SK-N-SH treated with all-trans-retinoic acid at 6 μM for 48 hours (cell line): ENCODE results near the gene DDX10.

Experiments used
- ATAC-seq: fragments of 200-7000 bp; cut with Tn5 transposase; 3 replicates; pipeline ENCODE4 v1.9.1; 2020; ENCODE audit warnings: mild to moderate bottlenecking, moderate library complexity
- ARNTL ChIP-seq: fragments of 450-650 bp; formaldehyde crosslinking; IDR thresholded peaks from 2 replicates; pipeline ENCODE4 v1.5.0; 2020; ENCODE audit warnings: low read depth, mild to moderate bottlenecking, moderate library complexity, borderline replicate concordance
- BACH2 ChIP-seq: fragments of 250-450 bp; sonication (Bioruptor Pico); IDR thresholded peaks from 2 replicates; pipeline ENCODE4 v1.9.0; 2021; ENCODE audit warnings: mild to moderate bottlenecking, borderline replicate concordance
- CSDC2 ChIP-seq: fragments of 250-450 bp; sonication (Bioruptor Pico); IDR thresholded peaks from 2 replicates; pipeline ENCODE4 v1.5.0; 2020; ENCODE audit warnings: mild to moderate bottlenecking, moderate library complexity
- ESRRG ChIP-seq: fragments of 250-450 bp; sonication (Bioruptor Pico); IDR thresholded peaks from 2 replicates; pipeline ENCODE4 v1.6.1; 2021; ENCODE audit warnings: mild to moderate bottlenecking
- GLIS3 ChIP-seq: fragments of 250-450 bp; sonication (Bioruptor Pico); IDR thresholded peaks from 2 replicates; pipeline ENCODE4 v1.5.0; 2020; ENCODE audit warnings: mild to moderate bottlenecking, moderate library complexity
- ISL1 ChIP-seq: fragments of 250-450 bp; sonication (Bioruptor Pico); IDR thresholded peaks from 2 replicates; pipeline ENCODE4 v2.1.2; 2022; ENCODE audit warnings: mild to moderate bottlenecking, moderate library complexity
- OSR1 ChIP-seq: fragments of 250-450 bp; sonication (Bioruptor Pico); IDR thresholded peaks from 2 replicates; pipeline ENCODE4 v1.8.0; 2022; ENCODE audit warnings: moderate library complexity, mild to moderate bottlenecking, inconsistent platforms
- PPARA ChIP-seq: fragments of 250-450 bp; sonication (Bioruptor Pico); IDR thresholded peaks from 2 replicates; pipeline ENCODE4 v1.5.0; 2020; ENCODE audit warnings: mild to moderate bottlenecking, borderline replicate concordance
- RARB ChIP-seq: fragments of 250-450 bp; sonication (Bioruptor Pico); IDR thresholded peaks from 2 replicates; pipeline ENCODE4 v1.8.0; 2021; ENCODE audit warnings: mild to moderate bottlenecking, moderate library complexity
- SNAI2 ChIP-seq: fragments of 250-450 bp; sonication (Bioruptor Pico); IDR thresholded peaks from 2 replicates; pipeline ENCODE4 v1.5.0; 2020; ENCODE audit warnings: mild to moderate bottlenecking, moderate library complexity
- TCF4 ChIP-seq: fragments of 250-450 bp; sonication (Bioruptor Pico); IDR thresholded peaks from 2 replicates; pipeline ENCODE4 v1.8.0; 2021; ENCODE audit warnings: mild to moderate bottlenecking, moderate library complexity, borderline replicate concordance
- TOX ChIP-seq: fragments of 250-450 bp; sonication (Bioruptor Pico); IDR thresholded peaks from 2 replicates; pipeline ENCODE4 v1.8.0; 2021; ENCODE audit warnings: mild to moderate bottlenecking, moderate library complexity, borderline replicate concordance
- ZC3H10 ChIP-seq: fragments of 250-450 bp; sonication (Bioruptor Pico); IDR thresholded peaks from 2 replicates; pipeline ENCODE4 v1.5.1; 2021; ENCODE audit warnings: mild to moderate bottlenecking, moderate library complexity
- ZFP3 ChIP-seq: fragments of 250-450 bp; sonication (Bioruptor Pico); IDR thresholded peaks from 2 replicates; pipeline ENCODE4 v1.5.0; 2020; ENCODE audit warnings: mild to moderate bottlenecking, moderate library complexity
- ZFP30 ChIP-seq: fragments of 450-650 bp; formaldehyde crosslinking; IDR thresholded peaks from 2 replicates; pipeline ENCODE4 v1.5.0; 2022; ENCODE audit warnings: mild to moderate bottlenecking, moderate library complexity
- ZNF565 ChIP-seq: fragments of 450-650 bp; formaldehyde crosslinking; conservative IDR thresholded peaks from 2 replicates; pipeline ENCODE4 v1.5.0; 2020; ENCODE audit warnings: low read depth, mild to moderate bottlenecking, moderate library complexity
- ZNF70 ChIP-seq: fragments of 450-650 bp; formaldehyde crosslinking; IDR thresholded peaks from 2 replicates; pipeline ENCODE4 v1.5.0; 2020; ENCODE audit warnings: mild to moderate bottlenecking, moderate library complexity
- ZNF8 ChIP-seq: fragments of 450-650 bp; formaldehyde crosslinking; IDR thresholded peaks from 2 replicates; pipeline ENCODE4 v1.5.0; 2020; ENCODE audit warnings: mild to moderate bottlenecking, moderate library complexity
- TF ChIP-seq, protein P1 (sequence below): fragments of 250-450 bp; sonication (Bioruptor Pico); IDR thresholded peaks from 2 replicates; pipeline ENCODE4 v1.5.1; 2020; ENCODE audit warnings: low read depth, mild to moderate bottlenecking, moderate library complexity
- TF ChIP-seq, protein P2 (sequence below): fragments of 250-450 bp; sonication (Bioruptor Pico); IDR thresholded peaks from 2 replicates; pipeline ENCODE4 v1.8.0; 2020; ENCODE audit warnings: mild to moderate bottlenecking, moderate library complexity, borderline replicate concordance
- TF ChIP-seq, protein P3 (sequence below): fragments of 250-450 bp; sonication (Bioruptor Pico); IDR thresholded peaks from 2 replicates; pipeline ENCODE4 v1.5.0; 2020; ENCODE audit warnings: mild to moderate bottlenecking, moderate library complexity
- TF ChIP-seq, protein P4 (sequence below): fragments of 250-450 bp; sonication (Bioruptor Pico); IDR thresholded peaks from 2 replicates; pipeline ENCODE4 v1.5.1; 2021; ENCODE audit warnings: mild to moderate bottlenecking, moderate library complexity

Gene DDX10

DNA sequence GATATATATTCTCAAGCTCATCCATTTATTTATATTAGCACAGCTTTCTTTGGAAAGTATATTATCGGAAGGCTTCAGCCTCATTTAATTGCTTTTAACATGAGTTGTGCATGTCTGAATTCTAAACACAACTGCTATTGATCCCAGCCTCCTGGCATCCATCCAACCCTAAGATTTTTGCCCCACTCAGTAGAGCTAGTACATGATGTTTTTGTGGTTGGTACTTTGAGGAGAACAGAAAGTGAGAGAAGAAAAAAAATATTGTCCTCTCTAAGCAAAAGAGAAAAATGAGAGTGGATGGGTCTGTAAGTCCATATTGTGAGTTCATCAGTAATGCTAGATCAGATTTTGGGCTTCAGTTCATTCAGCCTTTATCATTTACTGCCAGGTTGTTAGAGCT, 198.7 kb downstream of the DDX10 start (continued):
- TF ChIP-seq, protein P1, sequence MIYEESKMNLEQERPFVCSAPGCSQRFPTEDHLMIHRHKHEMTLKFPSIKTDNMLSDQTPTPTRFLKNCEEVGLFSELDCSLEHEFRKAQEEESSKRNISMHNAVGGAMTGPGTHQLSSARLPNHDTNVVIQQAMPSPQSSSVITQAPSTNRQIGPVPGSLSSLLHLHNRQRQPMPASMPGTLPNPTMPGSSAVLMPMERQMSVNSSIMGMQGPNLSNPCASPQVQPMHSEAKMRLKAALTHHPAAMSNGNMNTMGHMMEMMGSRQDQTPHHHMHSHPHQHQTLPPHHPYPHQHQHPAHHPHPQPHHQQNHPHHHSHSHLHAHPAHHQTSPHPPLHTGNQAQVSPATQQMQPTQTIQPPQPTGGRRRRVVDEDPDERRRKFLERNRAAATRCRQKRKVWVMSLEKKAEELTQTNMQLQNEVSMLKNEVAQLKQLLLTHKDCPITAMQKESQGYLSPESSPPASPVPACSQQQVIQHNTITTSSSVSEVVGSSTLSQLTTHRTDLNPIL (CRISPR knock-in tag) = no peak

DNA sequence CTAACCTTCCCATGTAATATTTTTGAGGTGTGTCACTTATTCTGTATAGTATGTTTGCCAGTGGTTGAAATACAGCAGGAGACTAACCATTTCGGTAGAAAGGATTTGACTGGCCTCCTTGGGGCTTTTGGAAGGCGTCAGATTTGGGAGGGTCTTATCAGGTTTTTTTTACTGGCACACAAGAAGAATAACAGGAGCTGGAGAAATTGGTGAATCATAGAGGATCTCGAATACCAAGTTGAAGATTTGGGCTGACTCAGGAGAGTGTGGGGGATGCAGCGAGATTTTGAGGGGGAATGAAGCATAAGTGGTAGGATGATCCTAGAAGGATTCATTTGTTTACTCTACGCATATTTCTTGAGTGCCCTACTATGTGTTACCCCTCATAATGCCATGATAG, 200.5 kb downstream of the DDX10 start:
- no peak for ATAC-seq
- no peak for TF ChIP-seq SNAI2
- TF ChIP-seq GLIS3 (CRISPR knock-in tag) = no peak
- TF ChIP-seq CSDC2 (CRISPR knock-in tag) = no peak
- TF ChIP-seq ZC3H10 (CRISPR knock-in tag) = no peak
- TF ChIP-seq, protein P2, sequence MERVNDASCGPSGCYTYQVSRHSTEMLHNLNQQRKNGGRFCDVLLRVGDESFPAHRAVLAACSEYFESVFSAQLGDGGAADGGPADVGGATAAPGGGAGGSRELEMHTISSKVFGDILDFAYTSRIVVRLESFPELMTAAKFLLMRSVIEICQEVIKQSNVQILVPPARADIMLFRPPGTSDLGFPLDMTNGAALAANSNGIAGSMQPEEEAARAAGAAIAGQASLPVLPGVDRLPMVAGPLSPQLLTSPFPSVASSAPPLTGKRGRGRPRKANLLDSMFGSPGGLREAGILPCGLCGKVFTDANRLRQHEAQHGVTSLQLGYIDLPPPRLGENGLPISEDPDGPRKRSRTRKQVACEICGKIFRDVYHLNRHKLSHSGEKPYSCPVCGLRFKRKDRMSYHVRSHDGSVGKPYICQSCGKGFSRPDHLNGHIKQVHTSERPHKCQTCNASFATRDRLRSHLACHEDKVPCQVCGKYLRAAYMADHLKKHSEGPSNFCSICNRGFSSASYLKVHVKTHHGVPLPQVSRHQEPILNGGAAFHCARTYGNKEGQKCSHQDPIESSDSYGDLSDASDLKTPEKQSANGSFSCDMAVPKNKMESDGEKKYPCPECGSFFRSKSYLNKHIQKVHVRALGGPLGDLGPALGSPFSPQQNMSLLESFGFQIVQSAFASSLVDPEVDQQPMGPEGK (CRISPR knock-in tag) = no peak
- no peak for TF ChIP-seq OSR1 (CRISPR knock-in tag)
- TF ChIP-seq TCF4 (CRISPR knock-in tag) = no peak
- TF ChIP-seq BACH2 (CRISPR knock-in tag) = no peak
- TF ChIP-seq ZNF8 (CRISPR knock-in tag) = no peak
- TF ChIP-seq, protein P3, sequence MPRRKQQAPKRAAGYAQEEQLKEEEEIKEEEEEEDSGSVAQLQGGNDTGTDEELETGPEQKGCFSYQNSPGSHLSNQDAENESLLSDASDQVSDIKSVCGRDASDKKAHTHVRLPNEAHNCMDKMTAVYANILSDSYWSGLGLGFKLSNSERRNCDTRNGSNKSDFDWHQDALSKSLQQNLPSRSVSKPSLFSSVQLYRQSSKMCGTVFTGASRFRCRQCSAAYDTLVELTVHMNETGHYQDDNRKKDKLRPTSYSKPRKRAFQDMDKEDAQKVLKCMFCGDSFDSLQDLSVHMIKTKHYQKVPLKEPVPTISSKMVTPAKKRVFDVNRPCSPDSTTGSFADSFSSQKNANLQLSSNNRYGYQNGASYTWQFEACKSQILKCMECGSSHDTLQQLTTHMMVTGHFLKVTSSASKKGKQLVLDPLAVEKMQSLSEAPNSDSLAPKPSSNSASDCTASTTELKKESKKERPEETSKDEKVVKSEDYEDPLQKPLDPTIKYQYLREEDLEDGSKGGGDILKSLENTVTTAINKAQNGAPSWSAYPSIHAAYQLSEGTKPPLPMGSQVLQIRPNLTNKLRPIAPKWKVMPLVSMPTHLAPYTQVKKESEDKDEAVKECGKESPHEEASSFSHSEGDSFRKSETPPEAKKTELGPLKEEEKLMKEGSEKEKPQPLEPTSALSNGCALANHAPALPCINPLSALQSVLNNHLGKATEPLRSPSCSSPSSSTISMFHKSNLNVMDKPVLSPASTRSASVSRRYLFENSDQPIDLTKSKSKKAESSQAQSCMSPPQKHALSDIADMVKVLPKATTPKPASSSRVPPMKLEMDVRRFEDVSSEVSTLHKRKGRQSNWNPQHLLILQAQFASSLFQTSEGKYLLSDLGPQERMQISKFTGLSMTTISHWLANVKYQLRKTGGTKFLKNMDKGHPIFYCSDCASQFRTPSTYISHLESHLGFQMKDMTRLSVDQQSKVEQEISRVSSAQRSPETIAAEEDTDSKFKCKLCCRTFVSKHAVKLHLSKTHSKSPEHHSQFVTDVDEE (CRISPR knock-in tag) = no peak
- no peak for TF ChIP-seq ISL1 (CRISPR knock-in tag)
- TF ChIP-seq ARNTL (CRISPR knock-in tag) = no peak
- no peak for TF ChIP-seq ZNF565 (CRISPR knock-in tag)

DNA sequence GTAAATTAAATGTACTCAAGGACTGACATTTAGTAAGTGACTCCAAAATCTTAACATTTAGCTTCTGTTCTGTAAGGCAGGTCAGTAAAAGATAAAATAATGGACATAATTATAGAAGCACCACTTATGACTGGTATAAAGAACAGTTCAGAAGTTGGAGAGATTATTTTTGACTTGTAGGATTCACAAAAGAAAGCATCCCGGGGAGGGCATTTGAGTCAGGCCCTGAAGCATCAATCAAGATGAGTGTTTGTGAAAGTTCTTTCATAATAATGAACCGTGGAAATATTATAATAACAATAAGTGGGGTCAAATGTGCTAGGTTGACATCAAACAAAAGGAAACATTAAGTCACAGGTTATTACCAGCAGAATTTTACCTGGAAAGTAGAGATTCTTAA, 201.9 kb downstream of the DDX10 start:
- no peak for ATAC-seq
- TF ChIP-seq BACH2 (CRISPR knock-in tag) (no peak), TOX (CRISPR knock-in tag) (no peak), ZFP30 (CRISPR knock-in tag) (no peak), ZNF70 (CRISPR knock-in tag) (no peak), ZFP3 (CRISPR knock-in tag) (no peak), PPARA (no peak), ISL1 (CRISPR knock-in tag) (no peak), ESRRG (no peak), RARB (CRISPR knock-in tag) (no peak), ARNTL (CRISPR knock-in tag) (no peak), GLIS3 (CRISPR knock-in tag) (no peak), TCF4 (CRISPR knock-in tag) (no peak), SNAI2 (no peak), OSR1 (CRISPR knock-in tag) (no peak), ZNF8 (CRISPR knock-in tag) (no peak), ZC3H10 (CRISPR knock-in tag) (no peak)
- TF ChIP-seq, protein P3 (CRISPR knock-in tag) = no peak
- TF ChIP-seq, protein P4, sequence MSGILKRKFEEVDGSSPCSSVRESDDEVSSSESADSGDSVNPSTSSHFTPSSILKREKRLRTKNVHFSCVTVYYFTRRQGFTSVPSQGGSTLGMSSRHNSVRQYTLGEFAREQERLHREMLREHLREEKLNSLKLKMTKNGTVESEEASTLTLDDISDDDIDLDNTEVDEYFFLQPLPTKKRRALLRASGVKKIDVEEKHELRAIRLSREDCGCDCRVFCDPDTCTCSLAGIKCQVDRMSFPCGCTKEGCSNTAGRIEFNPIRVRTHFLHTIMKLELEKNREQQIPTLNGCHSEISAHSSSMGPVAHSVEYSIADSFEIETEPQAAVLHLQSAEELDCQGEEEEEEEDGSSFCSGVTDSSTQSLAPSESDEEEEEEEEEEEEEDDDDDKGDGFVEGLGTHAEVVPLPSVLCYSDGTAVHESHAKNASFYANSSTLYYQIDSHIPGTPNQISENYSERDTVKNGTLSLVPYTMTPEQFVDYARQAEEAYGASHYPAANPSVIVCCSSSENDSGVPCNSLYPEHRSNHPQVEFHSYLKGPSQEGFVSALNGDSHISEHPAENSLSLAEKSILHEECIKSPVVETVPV (CRISPR knock-in tag) = no peak
- TF ChIP-seq, protein P2 (CRISPR knock-in tag) = no peak
- TF ChIP-seq, protein P1 (CRISPR knock-in tag) = no peak
